WTC11 (cell line): ENCODE data around the gene BAZ2A. TPM values are rescaled to one million over a fixed set of nuclear protein-coding genes. Genes with fewer than 3 reads are reported as not detected.

Experiments
- ATAC-seq: fragments of 200-7000 bp; cut with Tn5 transposase; 2 replicates; pipeline ENCODE4 v1.10.0; 2021; ENCODE audit warnings: mild to moderate bottlenecking, moderate library complexity
- CTCF ChIA-PET: fragments of 300-600 bp; sonication (Branson Sonifier 250); formaldehyde crosslinking; loops from one replicate; lab custom pipeline; 2021; ENCODE audit warnings: antibody characterized with exemption; lab: Charles Lee
- POLR2A ChIA-PET: fragments of 350-600 bp; sonication (Branson Sonifier 250); formaldehyde crosslinking; loops from one replicate; lab custom pipeline; 2021; ENCODE audit warnings: antibody characterized with exemption; lab: Charles Lee
- DNase-seq: peaks from one replicate; pipeline ENCODE4 v3.0.0; 2021; ENCODE audit warnings: low spot score
- H3K27ac Mint-ChIP-seq: 2 replicates; pipeline ENCODE4 v1.8.0; 2021; ENCODE audit warnings: mixed read lengths
- H3K27me3 Mint-ChIP-seq: 2 replicates; pipeline ENCODE4 v1.8.0; 2021; ENCODE audit warnings: low read depth, mild to moderate bottlenecking, moderate library complexity, mixed read lengths
- H3K36me3 Mint-ChIP-seq: 2 replicates; pipeline ENCODE4 v1.8.0; 2021; ENCODE audit warnings: mixed read lengths
- H3K4me1 Mint-ChIP-seq: 2 replicates; pipeline ENCODE4 v1.8.0; 2022; ENCODE audit warnings: mixed read lengths
- H3K4me3 Mint-ChIP-seq: 2 replicates; pipeline ENCODE4 v1.8.0; 2021; ENCODE audit warnings: mild to moderate bottlenecking, moderate library complexity, mixed read lengths
- H3K9me3 Mint-ChIP-seq: 2 replicates; pipeline ENCODE4 v1.8.0; 2021; ENCODE audit warnings: mixed read lengths
- ATF1 ChIP-seq: sonication (generic); formaldehyde crosslinking; IDR thresholded peaks from 2 replicates; pipeline ENCODE4 v1.8.1; 2023; ENCODE audit warnings: mild to moderate bottlenecking, moderate library complexity, missing genetic modification reagents
- ESRRA ChIP-seq: sonication (generic); formaldehyde crosslinking; IDR thresholded peaks from 2 replicates; pipeline ENCODE4 v1.8.1; 2022; ENCODE audit warnings: mild to moderate bottlenecking, missing genetic modification reagents, borderline replicate concordance
- FOXP1 ChIP-seq: sonication (generic); formaldehyde crosslinking; IDR thresholded peaks from 2 replicates; pipeline ENCODE4 v1.8.0; 2022; ENCODE audit warnings: missing genetic modification reagents, mild to moderate bottlenecking, moderate library complexity, borderline replicate concordance
- GABPB1 ChIP-seq: sonication (generic); formaldehyde crosslinking; IDR thresholded peaks from 2 replicates; pipeline ENCODE4 v1.8.1; 2023; ENCODE audit warnings: mild to moderate bottlenecking, missing genetic modification reagents
- HMGA2 ChIP-seq: fragments of 250-450 bp; sonication (Bioruptor Pico); IDR thresholded peaks from 2 replicates; pipeline ENCODE4 v1.4.0; 2021; ENCODE audit warnings: mild to moderate bottlenecking, moderate library complexity
- MYBL2 ChIP-seq: sonication (generic); formaldehyde crosslinking; IDR thresholded peaks from 2 replicates; pipeline ENCODE4 v1.8.1; 2023; ENCODE audit warnings: mild to moderate bottlenecking, moderate library complexity, missing genetic modification reagents
- NR1H2 ChIP-seq: sonication (generic); formaldehyde crosslinking; IDR thresholded peaks from 2 replicates; pipeline ENCODE4 v1.9.0; 2021; ENCODE audit warnings: mild to moderate bottlenecking, moderate library complexity, missing genetic modification reagents
- RELA ChIP-seq: sonication (generic); formaldehyde crosslinking; IDR thresholded peaks from 2 replicates; pipeline ENCODE4 v1.8.1; 2022; ENCODE audit warnings: missing genetic modification reagents, mild to moderate bottlenecking, borderline replicate concordance
- SMAD3 ChIP-seq: sonication (generic); formaldehyde crosslinking; IDR thresholded peaks from 2 replicates; pipeline ENCODE4 v1.8.0; 2022; ENCODE audit warnings: missing genetic modification reagents, mild to moderate bottlenecking, borderline replicate concordance
- SMAD4 ChIP-seq: sonication (generic); formaldehyde crosslinking; IDR thresholded peaks from 2 replicates; pipeline ENCODE4 v1.8.0; 2022; ENCODE audit warnings: mild to moderate bottlenecking, missing genetic modification reagents
- TEAD1 ChIP-seq: sonication (generic); formaldehyde crosslinking; IDR thresholded peaks from 2 replicates; pipeline ENCODE4 v1.8.0; 2022; ENCODE audit warnings: mild to moderate bottlenecking, missing genetic modification reagents
- ZBTB21 ChIP-seq: sonication (generic); formaldehyde crosslinking; IDR thresholded peaks from 2 replicates; pipeline ENCODE4 v1.8.1; 2023; ENCODE audit warnings: mild to moderate bottlenecking, missing genetic modification reagents, borderline replicate concordance
- ZNF232 ChIP-seq: sonication (generic); formaldehyde crosslinking; IDR thresholded peaks from 2 replicates; pipeline ENCODE4 v1.8.0; 2022; ENCODE audit warnings: mild to moderate bottlenecking, missing genetic modification reagents
- ZNF396 ChIP-seq: fragments of 250-450 bp; sonication (Bioruptor Pico); IDR thresholded peaks from 2 replicates; pipeline ENCODE4 v1.8.0; 2021; ENCODE audit warnings: mild to moderate bottlenecking, moderate library complexity, borderline replicate concordance
- ZNF416 ChIP-seq: fragments of 250-450 bp; sonication (Bioruptor Pico); IDR thresholded peaks from 2 replicates; pipeline ENCODE4 v1.9.0; 2021; ENCODE audit warnings: mild to moderate bottlenecking, inconsistent platforms
- ZNF423 ChIP-seq: fragments of 250-450 bp; sonication (Bioruptor Pico); IDR thresholded peaks from 2 replicates; pipeline ENCODE4 v2.1.2; 2022; ENCODE audit warnings: mild to moderate bottlenecking, moderate library complexity
- total RNA-seq: library from RNA; stranded (reverse); gene quantifications from 3 replicates; pipeline ENCODE4 v1.2.3, GENCODE V29; 2021
- TF ChIP-seq, protein P1 (sequence below): sonication (generic); formaldehyde crosslinking; IDR thresholded peaks from 2 replicates; pipeline ENCODE4 v1.8.1; 2023; ENCODE audit warnings: mild to moderate bottlenecking, missing genetic modification reagents
- TF ChIP-seq, protein P2 (sequence below): sonication (generic); formaldehyde crosslinking; IDR thresholded peaks from 2 replicates; pipeline ENCODE4 v1.8.1; 2022; ENCODE audit warnings: mild to moderate bottlenecking, moderate library complexity, missing genetic modification reagents
- TF ChIP-seq, protein P3 (sequence below): fragments of 250-450 bp; sonication (Bioruptor Pico); IDR thresholded peaks from 2 replicates; pipeline ENCODE4 v1.8.0; 2021; ENCODE audit warnings: mild to moderate bottlenecking
- TF ChIP-seq, protein P4 (sequence below): sonication (generic); formaldehyde crosslinking; conservative IDR thresholded peaks from 2 replicates; pipeline ENCODE4 v1.8.1; 2022; ENCODE audit warnings: mild to moderate bottlenecking, missing genetic modification reagents
- TF ChIP-seq, protein P5 (sequence below): fragments of 200-600 bp; IDR thresholded peaks from 2 replicates; pipeline ENCODE4 v1.8.0; 2022; ENCODE audit warnings: antibody characterized with exemption
- TF ChIP-seq, protein P6 (sequence below): sonication (generic); formaldehyde crosslinking; IDR thresholded peaks from 2 replicates; pipeline ENCODE4 v1.8.0; 2022; ENCODE audit warnings: missing genetic modification reagents
- TF ChIP-seq, protein P7 (sequence below): fragments of 250-450 bp; sonication (Bioruptor Pico); IDR thresholded peaks from 2 replicates; pipeline ENCODE4 v1.9.0; 2021; ENCODE audit warnings: mild to moderate bottlenecking

The BAZ2A gene
- total RNA-seq, 1 experiment from 2014 or later = 114 TPM

DNA sequence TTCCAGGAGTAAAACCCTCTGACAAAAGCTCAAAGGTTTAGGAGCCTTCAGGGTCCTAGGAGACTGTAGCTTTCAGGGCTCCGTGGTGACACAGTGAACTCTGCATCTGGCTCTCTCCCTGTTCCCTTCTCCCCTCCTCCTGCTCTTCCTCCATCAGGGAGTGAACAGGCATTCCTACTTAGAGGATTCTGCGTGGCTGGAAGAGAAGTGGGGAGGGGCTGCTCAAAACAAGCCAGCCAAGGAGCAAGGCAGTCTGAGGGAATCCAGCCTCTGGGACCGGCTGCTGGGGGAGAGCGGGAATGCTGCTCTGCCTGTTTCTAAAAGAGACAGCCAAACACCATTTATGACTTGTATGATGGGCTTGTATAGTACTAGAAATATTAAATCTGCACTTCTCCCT, 59.0 kb downstream of the BAZ2A start (continued):
- TF ChIP-seq, protein P1, sequence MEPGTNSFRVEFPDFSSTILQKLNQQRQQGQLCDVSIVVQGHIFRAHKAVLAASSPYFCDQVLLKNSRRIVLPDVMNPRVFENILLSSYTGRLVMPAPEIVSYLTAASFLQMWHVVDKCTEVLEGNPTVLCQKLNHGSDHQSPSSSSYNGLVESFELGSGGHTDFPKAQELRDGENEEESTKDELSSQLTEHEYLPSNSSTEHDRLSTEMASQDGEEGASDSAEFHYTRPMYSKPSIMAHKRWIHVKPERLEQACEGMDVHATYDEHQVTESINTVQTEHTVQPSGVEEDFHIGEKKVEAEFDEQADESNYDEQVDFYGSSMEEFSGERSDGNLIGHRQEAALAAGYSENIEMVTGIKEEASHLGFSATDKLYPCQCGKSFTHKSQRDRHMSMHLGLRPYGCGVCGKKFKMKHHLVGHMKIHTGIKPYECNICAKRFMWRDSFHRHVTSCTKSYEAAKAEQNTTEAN (CRISPR knock-in tag) = no peak
- no peak for TF ChIP-seq ZNF232 (CRISPR knock-in tag)
- no peak for TF ChIP-seq ZNF423 (CRISPR knock-in tag)
- TF ChIP-seq, protein P2, sequence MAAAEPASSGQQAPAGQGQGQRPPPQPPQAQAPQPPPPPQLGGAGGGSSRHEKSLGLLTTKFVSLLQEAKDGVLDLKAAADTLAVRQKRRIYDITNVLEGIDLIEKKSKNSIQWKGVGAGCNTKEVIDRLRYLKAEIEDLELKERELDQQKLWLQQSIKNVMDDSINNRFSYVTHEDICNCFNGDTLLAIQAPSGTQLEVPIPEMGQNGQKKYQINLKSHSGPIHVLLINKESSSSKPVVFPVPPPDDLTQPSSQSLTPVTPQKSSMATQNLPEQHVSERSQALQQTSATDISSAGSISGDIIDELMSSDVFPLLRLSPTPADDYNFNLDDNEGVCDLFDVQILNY (CRISPR knock-in tag) = no peak
- TF ChIP-seq, protein P3, sequence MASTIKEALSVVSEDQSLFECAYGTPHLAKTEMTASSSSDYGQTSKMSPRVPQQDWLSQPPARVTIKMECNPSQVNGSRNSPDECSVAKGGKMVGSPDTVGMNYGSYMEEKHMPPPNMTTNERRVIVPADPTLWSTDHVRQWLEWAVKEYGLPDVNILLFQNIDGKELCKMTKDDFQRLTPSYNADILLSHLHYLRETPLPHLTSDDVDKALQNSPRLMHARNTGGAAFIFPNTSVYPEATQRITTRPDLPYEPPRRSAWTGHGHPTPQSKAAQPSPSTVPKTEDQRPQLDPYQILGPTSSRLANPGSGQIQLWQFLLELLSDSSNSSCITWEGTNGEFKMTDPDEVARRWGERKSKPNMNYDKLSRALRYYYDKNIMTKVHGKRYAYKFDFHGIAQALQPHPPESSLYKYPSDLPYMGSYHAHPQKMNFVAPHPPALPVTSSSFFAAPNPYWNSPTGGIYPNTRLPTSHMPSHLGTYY (CRISPR knock-in tag) = no peak
- TF ChIP-seq TEAD1 (CRISPR knock-in tag) = no peak

DNA sequence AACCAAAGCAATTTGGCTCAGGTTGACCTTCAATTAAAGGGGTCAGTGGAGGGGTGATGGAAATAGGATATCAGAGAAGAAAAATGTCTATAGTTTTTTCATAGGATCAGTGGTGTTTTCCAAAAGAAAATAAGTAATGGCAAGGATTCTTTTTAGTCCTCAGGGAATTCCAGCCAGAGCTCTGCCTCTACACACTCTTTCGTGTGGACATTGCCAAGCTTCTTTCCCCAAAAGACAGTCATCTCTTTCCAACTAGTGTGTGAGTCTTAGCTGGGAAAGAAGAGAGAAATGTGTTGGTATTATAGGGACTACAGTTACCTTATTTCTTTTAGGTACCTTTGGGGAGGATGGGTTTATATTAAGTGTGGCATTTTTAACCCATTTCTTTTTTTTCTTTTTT, 62.0 kb downstream of the BAZ2A start:
- ChIA-PET POLR2A (no interaction called here), CTCF (interaction anchor here (0.7 to 1.5 kb wide), 3 partner anchors 47 to 1326 kb away, joined by 3 to 5 read pairs (median 3); partner anchors contain the start of gene RBMS2)
- TF ChIP-seq ZNF416 (CRISPR knock-in tag) (no peak), SMAD3 (CRISPR knock-in tag) (no peak), ZNF423 (CRISPR knock-in tag) (no peak), NR1H2 (CRISPR knock-in tag) (no peak), RELA (CRISPR knock-in tag) (no peak), ESRRA (no peak), FOXP1 (CRISPR knock-in tag) (no peak), HMGA2 (no peak), ATF1 (no peak), GABPB1 (no peak), SMAD4 (CRISPR knock-in tag) (no peak), MYBL2 (CRISPR knock-in tag) (no peak), ZNF396 (CRISPR knock-in tag) (no peak), ZBTB21 (CRISPR knock-in tag) (no peak)
- TF ChIP-seq, protein P4, sequence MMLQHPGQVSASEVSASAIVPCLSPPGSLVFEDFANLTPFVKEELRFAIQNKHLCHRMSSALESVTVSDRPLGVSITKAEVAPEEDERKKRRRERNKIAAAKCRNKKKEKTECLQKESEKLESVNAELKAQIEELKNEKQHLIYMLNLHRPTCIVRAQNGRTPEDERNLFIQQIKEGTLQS (CRISPR knock-in tag) = no peak
- TF ChIP-seq, protein P5, sequence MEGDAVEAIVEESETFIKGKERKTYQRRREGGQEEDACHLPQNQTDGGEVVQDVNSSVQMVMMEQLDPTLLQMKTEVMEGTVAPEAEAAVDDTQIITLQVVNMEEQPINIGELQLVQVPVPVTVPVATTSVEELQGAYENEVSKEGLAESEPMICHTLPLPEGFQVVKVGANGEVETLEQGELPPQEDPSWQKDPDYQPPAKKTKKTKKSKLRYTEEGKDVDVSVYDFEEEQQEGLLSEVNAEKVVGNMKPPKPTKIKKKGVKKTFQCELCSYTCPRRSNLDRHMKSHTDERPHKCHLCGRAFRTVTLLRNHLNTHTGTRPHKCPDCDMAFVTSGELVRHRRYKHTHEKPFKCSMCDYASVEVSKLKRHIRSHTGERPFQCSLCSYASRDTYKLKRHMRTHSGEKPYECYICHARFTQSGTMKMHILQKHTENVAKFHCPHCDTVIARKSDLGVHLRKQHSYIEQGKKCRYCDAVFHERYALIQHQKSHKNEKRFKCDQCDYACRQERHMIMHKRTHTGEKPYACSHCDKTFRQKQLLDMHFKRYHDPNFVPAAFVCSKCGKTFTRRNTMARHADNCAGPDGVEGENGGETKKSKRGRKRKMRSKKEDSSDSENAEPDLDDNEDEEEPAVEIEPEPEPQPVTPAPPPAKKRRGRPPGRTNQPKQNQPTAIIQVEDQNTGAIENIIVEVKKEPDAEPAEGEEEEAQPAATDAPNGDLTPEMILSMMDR = no peak
- TF ChIP-seq, protein P6, sequence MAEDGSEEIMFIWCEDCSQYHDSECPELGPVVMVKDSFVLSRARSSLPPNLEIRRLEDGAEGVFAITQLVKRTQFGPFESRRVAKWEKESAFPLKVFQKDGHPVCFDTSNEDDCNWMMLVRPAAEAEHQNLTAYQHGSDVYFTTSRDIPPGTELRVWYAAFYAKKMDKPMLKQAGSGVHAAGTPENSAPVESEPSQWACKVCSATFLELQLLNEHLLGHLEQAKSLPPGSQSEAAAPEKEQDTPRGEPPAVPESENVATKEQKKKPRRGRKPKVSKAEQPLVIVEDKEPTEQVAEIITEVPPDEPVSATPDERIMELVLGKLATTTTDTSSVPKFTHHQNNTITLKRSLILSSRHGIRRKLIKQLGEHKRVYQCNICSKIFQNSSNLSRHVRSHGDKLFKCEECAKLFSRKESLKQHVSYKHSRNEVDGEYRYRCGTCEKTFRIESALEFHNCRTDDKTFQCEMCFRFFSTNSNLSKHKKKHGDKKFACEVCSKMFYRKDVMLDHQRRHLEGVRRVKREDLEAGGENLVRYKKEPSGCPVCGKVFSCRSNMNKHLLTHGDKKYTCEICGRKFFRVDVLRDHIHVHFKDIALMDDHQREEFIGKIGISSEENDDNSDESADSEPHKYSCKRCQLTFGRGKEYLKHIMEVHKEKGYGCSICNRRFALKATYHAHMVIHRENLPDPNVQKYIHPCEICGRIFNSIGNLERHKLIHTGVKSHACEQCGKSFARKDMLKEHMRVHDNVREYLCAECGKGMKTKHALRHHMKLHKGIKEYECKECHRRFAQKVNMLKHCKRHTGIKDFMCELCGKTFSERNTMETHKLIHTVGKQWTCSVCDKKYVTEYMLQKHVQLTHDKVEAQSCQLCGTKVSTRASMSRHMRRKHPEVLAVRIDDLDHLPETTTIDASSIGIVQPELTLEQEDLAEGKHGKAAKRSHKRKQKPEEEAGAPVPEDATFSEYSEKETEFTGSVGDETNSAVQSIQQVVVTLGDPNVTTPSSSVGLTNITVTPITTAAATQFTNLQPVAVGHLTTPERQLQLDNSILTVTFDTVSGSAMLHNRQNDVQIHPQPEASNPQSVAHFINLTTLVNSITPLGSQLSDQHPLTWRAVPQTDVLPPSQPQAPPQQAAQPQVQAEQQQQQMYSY (CRISPR knock-in tag) = no peak
- TF ChIP-seq, protein P7, sequence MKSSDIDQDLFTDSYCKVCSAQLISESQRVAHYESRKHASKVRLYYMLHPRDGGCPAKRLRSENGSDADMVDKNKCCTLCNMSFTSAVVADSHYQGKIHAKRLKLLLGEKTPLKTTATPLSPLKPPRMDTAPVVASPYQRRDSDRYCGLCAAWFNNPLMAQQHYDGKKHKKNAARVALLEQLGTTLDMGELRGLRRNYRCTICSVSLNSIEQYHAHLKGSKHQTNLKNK (CRISPR knock-in tag) = no peak
- no peak for ATAC-seq
- Mint-ChIP-seq H3K9me3 (no peaks in the 10 kb centered on the region), H3K36me3 (no peaks in the 10 kb centered on the region), H3K27me3 (no peaks in the 10 kb centered on the region), H3K27ac (no peak overlapping the region; the same call in 1 of the 2 replicates), H3K4me1 (peaks cover 11% of the 10 kb centered on the region), H3K4me3 (no peak overlapping the region)
- DNase-seq = no peak
